GM19239 (cell line): ENCODE measurements around the gene BAD.
A peak's percentile ranks its signal among the peaks of the same experiment; 100 is the strongest.
"Not testable (repeated sequence)": the region's sequence is repeated elsewhere in the genome, so short reads cannot be mapped to it uniquely, and the experiment has no call there.

Experiments used
- DNase-seq: peaks from one replicate; pipeline ENCODE4 v3.0.0; 2011; ENCODE audit warnings: low spot score; ENCODE audit not compliant: insufficient read length
- FAIRE-seq: peaks from 2 replicates; lab custom pipeline; 2011; peaks lifted over from hg19 to GRCh38; lab: Jason Lieb, UNC

Gene BAD

GRCh38 chr11:64315667-64316526 lies 31.4 kb upstream of the BAD start:
- not testable (repeated sequence) for FAIRE-seq

GRCh38 chr11:64314805-64315561 lies 30.5 kb upstream of the BAD start:
- DNase-seq (no peak), FAIRE-seq (no peak)

More at GRCh38 chr11:64315667-64316526, 31.4 kb upstream of the BAD start:
- not testable (repeated sequence) for DNase-seq

DNA sequence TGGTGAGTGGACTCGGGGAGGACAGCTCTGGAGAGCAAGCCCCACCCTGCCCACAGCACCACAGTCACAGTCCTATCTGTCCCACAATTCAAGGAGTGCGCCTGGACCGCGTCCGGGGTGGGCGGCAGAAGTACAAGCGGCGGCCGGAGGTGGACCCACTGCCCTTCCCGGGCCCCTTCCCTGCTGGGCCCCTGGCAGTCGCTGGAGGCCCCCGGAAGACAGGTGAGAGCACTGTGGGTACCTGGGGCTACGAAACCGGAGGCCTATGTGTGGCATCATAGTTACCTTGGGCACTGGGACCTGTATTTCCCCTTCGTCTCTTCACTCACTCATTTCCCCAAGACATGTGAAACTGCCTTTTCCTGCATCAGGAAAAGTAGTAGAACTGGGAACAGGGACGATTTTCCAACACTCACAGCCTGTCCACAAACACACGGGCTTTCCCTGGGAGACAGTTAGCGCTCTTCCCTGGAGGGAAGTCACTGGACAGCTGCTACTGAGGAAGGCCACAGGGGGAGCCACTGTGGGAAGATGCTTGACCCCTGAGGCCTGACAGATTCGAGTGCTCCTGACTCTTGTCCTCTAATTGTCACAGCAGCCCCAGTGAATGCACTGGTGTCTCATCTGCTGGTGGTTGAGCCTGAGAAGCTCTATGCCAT lies 29.8 kb upstream of the BAD start:
- FAIRE-seq (no peak), DNase-seq (no peak)

GRCh38 chr11:64313491-64314145 lies 29.2 kb upstream of the BAD start:
- no peak for DNase-seq
- FAIRE-seq = no peak

DNA sequence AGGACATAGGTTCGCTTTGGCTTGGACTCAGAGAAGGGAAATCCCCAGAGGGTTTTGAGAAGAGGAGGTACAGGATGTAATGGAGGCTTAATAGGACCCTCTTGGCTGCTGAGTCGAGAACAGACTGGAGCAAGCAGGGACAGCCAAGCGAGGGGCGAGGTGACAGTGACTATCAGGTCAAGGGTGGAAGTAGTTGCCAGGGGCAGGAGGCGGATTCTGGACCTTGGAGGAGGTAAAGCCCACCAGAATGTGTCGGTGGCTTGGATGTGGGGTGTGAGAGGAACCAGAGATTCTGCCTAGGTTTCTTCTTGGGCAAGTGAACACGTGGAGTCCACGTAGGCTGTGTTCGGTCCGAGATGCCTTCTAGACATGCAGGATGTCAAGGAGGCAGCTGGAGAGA lies 28.5 kb upstream of the BAD start:
- no peak for FAIRE-seq

GRCh38 chr11:64307795-64308194 lies 23.3 kb upstream of the BAD start:
- not testable (repeated sequence) for DNase-seq, FAIRE-seq

More for the DNA sequence above, 28.5 kb upstream of the BAD start:
- no peak for DNase-seq

DNA sequence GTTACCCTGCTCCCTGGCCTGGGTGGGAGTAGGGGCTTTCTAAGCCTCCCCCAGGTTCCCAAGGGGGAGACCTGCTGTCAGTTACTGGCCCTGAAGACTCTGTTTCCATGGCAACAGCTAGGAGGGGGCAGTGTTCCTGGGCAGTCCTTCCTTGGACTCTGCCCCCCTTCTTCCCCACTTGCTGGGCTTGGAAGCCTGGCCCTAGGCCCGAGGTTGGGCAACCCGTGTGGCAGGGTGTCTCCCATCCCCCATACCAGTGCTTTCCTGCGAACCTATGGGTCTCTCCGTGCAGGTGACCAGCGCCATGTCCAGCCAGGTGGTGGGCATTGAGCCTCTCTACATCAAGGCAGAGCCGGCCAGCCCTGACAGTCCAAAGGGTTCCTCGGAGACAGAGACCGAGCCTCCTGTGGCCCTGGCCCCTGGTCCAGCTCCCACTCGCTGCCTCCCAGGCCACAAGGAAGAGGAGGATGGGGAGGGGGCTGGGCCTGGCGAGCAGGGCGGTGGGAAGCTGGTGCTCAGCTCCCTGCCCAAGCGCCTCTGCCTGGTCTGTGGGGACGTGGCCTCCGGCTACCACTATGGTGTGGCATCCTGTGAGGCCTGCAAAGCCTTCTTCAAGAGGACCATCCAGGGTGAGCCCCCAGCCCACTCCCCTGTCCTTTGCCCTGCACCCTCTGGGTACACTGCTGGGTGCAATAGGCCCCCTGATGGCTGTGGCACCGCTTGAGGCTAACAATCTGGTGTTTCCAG lies 22.6 kb upstream of the BAD start:
- DNase-seq = no peak
- FAIRE-seq = no peak

- FAIRE-seq = no peak
- DNase-seq = no peak
Measured at GRCh38 chr11:64306563-64306875, 22.1 kb upstream of the BAD start.

DNA sequence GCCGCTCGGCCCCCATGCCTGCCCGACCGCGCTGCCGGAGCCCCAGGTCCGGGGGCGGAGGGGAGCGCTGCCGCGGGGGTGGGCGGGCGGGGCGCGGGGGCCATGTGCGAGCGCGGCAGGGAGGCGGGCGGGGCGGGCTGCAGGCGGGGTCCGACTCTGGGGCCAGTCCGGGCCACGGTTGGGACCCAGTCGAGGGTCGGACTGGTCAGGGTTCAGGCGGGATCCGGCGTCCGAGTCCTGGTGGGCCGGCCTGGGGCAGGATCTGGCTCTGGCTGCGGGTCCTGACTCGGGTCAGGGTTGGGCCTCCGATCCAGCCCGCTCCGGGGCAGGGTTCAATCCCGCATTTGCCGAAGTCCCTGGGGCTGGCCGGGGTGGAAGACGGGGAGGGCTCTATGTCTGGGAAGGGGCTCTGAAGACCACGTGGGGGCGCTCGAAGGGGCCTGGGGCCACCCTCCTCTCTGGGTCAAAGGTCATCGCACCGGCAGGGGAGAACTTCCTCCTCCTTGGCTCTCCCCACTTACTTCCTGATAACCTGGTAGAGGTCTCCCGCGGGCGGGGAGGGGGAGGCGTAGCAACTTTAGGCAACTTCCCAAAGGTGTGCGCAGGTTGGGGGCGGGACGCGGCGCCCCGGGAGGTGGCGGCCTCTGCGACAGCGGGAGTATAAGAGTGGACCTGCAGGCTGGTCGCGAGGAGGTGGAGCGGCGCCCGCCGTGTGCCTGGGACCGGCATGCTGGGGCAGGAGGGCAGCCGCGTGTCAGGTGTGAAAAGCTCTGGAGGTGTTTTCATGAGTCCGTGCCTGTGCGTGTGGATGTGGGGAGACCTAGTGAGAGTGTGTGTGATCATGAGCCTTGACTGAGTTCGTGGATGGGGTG lies 21.5 kb upstream of the BAD start:
- FAIRE-seq (peak; percentile 88), DNase-seq (no peak)

DNA sequence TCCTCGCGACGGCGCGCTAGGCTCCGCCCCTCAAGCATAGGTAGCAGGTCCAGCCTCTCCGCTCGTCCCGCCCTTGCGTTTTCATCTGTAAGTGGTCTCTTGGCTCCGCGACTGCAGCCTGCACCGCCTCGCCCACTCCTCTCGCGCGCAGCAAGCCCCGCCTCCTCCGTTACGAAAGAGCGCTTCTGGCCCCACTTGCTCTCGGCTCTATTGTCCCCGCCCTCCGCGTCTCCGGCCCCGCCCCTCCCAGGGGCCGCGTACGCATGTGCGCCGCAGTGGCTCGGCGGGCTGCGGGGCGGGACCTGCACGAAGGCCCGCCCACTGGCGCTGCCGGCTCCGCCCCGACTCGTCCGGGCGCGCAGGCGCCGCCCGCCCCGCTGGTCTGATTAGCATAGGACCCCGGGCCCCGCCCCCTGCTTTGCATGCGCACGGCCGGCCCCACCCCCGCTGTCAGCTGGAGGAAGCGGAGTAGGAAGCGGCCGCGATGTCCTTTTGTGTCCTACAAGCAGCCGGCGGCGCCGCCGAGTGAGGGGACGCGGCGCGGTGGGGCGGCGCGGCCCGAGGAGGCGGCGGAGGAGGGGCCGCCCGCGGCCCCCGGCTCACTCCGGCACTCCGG lies 20.7 kb upstream of the BAD start, which contains the start of gene ESRRA:
Gene ESRRA (plus strand): TSS at position 450 of the 616 bp plus-strand sequence. CDS start 1,656 bp downstream, outside the sequence.
- FAIRE-seq = peak; percentile 96
- DNase-seq = peak; percentile 97

- FAIRE-seq = no peak
- peak; percentile 93 for DNase-seq
Measured at GRCh38 chr11:64304316-64305072, 20.0 kb upstream of the BAD start.

DNA sequence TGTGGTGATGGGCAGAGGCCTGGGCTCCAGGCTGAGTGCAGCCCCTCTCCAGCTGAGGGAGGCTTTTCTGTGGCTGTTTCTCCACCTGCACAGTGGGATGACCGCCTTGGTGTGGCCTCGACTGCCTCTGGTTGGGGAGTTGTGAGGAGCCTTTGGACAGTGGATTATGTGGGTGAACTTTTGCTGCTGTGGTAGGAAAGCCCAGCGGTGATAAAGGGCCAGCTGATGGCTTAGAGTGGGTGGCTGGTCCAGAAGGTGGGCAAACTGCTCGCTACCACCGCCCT lies 19.5 kb upstream of the BAD start:
- no peak for FAIRE-seq
- no peak for DNase-seq

GRCh38 chr11:64303109-64304031 lies 18.9 kb upstream of the BAD start:
- DNase-seq = no peak
- no peak for FAIRE-seq

GRCh38 chr11:64299847-64300648 lies 15.6 kb upstream of the BAD start, which contains the start of gene CATSPERZ:
TSS of gene CATSPERZ (plus strand) at chr11:64300358. CDS start at chr11:64300411, 53 bp downstream.
- DNase-seq (no peak), FAIRE-seq (no peak)

DNA sequence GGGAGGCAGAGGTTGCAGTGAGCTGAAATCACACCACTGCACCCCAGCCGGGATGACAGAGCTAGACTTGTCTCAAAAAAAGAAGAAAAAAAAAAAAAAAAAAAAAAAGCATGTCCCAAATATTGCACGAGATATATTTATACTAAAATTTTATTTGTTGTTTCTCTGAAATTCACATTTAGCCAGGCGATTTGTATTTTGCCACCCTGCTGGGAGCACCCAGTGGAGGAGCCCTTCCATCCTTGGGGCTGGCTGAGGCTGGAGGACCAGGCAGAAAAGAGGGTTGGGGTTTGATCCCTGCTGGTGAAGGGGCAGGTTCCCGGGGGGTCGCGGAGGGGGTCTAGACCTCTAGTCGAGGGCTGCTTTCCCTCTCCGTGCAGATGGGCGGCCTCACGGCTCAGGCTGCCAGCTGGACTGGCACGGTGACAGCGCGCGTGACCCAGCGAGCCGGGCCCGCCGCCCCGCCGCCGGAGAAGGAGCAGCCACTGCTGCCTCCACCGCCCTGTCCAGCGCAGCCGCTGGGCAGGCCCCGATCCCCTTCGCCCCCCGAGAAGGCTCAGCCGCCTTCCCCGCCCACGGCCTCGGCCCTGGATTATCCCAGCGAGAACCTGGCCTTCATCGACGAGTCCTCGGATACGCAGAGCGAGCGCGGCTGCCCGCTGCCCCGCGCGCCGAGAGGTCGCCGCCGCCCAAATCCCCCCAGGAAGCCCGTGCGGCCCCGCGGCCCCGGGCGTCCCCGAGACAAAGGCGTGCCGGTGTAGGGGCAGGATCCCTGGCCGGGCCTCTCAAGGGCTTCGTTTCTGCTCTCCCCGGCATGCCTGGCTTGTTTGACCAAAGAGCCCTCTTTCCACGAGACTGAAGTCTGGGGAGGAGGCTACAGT lies 14.7 kb upstream of the BAD start:
- DNase-seq (no peak), FAIRE-seq (no peak)
